ENCODE data around the gene TCP11L2. TPM values are rescaled to one million over a fixed set of nuclear protein-coding genes. Genes with fewer than 3 reads are reported as not detected.
A peak's percentile ranks its signal among the peaks of the same experiment; 100 is the strongest.

TCP11L2 gene
- total and polyA plus RNA-seq, 4 donors, result 2.5 to 98.1 (median 5.9) TPM

GRCh38 chr12:106301611-106302321 is 767 bp upstream of the TCP11L2 start:
- Histone ChIP-seq H3K36me3 (ENCODE audit: control insufficient read depth in 4 of 4, insufficient read depth in 3 of 4, low read depth in 1 of 4, low read length in 3 of 4) (no peaks in the 10 kb centered on the region), H3K9me3 (ENCODE audit: control insufficient read depth in 4 of 4, low read length in 3 of 4) (no peaks in the 10 kb centered on the region), H3K27ac (ENCODE audit: low read depth in 1 of 2, low read length in 2 of 2) (peak overlapping the region; percentile 36 to 60), H3K4me3 (ENCODE audit: low read depth in 1 of 3, low read length in 3 of 3) (peak overlapping the region; percentile 75 to 84 (median 76)), H3K9ac (ENCODE audit: low read depth in 1 of 2, low read length in 2 of 2) (peak overlapping the region in 1 of 2 donors; percentile 43), H3K4me1 (ENCODE audit: control insufficient read depth in 4 of 4, insufficient read depth in 4 of 4, low read length in 3 of 4) (peaks cover 2 to 10% (median 5%) of the 10 kb centered on the region in 4 donors), H3K27me3 (ENCODE audit: control insufficient read depth in 4 of 4, insufficient read depth in 4 of 4, low read length in 3 of 4) (no peaks in the 10 kb centered on the region)
- TF ChIP-seq ATF3 (IDR thresholded peaks at IDR 0.05), result no peak
- no peak for TF ChIP-seq YY1 (IDR thresholded peaks at IDR 0.05)
- no peak for TF ChIP-seq GABPA (IDR thresholded peaks at IDR 0.05 in 1 of 2, conservative IDR thresholded peaks at IDR 0.05 in 1 of 2)
- no peak for TF ChIP-seq ZBTB33 (IDR thresholded peaks at IDR 0.05)
- TF ChIP-seq SP1 (IDR thresholded peaks at IDR 0.05), result no peak
- TF ChIP-seq JUND (IDR thresholded peaks at IDR 0.05), result no peak
- TF ChIP-seq HNF4G (IDR thresholded peaks at IDR 0.05), result no peak
- no peak for TF ChIP-seq FOXA2 (IDR thresholded peaks at IDR 0.05)
- no peak for TF ChIP-seq HNF4A (conservative IDR thresholded peaks at IDR 0.05)
- DNase-seq (ENCODE audit: low spot score), result peak; percentile 84
- WGBS, result 6% methylated on average over 32 of the region's 32 CpGs

- WGBS, result 6% methylated on average over 28 of the region's 28 CpGs
- Histone ChIP-seq H3K27ac (ENCODE audit: low read depth in 1 of 2, low read length in 2 of 2) (peak overlapping the region; percentile 87 to 97), H3K9me3 (ENCODE audit: control insufficient read depth in 4 of 4, low read length in 3 of 4) (no peaks in the 10 kb centered on the region), H3K4me1 (ENCODE audit: control insufficient read depth in 4 of 4, insufficient read depth in 4 of 4, low read length in 3 of 4) (peaks cover 2 to 10% (median 5%) of the 10 kb centered on the region in 4 donors), H3K36me3 (ENCODE audit: control insufficient read depth in 4 of 4, insufficient read depth in 3 of 4, low read depth in 1 of 4, low read length in 3 of 4) (no peaks in the 10 kb centered on the region), H3K4me3 (ENCODE audit: low read depth in 1 of 3, low read length in 3 of 3) (peak overlapping the region; percentile 79 to 94 (median 84)), H3K27me3 (ENCODE audit: control insufficient read depth in 4 of 4, insufficient read depth in 4 of 4, low read length in 3 of 4) (no peaks in the 10 kb centered on the region), H3K9ac (ENCODE audit: low read depth in 1 of 2, low read length in 2 of 2) (peak overlapping the region; percentile 88)
- TF ChIP-seq SP1 (IDR thresholded peaks at IDR 0.05) (peak; percentile 21), RXRA (IDR thresholded peaks at IDR 0.05) (peak in 1 of 2 donors; percentile 16), JUND (IDR thresholded peaks at IDR 0.05) (no peak), RAD21 (IDR thresholded peaks at IDR 0.05) (peak in 1 of 2 donors; percentile 47)
- DNase-seq (ENCODE audit: low spot score), result peak; percentile 81
Observed at GRCh38 chr12:106303202-106303820, 778 bp downstream of the TCP11L2 start.

- no peaks in the 10 kb centered on the region for H3K27me3 ChIP-seq (ENCODE audit: control insufficient read depth in 4 of 4, insufficient read depth in 4 of 4, low read length in 3 of 4)
- 69% methylated on average over 5 of the region's 5 CpGs for WGBS
- H3K36me3 ChIP-seq (ENCODE audit: control insufficient read depth in 4 of 4, insufficient read depth in 3 of 4, low read depth in 1 of 4, low read length in 3 of 4), result no peaks in the 10 kb centered on the region
- peak overlapping the region in 1 of 2 donors; percentile 88 for H3K9ac ChIP-seq (ENCODE audit: low read depth in 1 of 2, low read length in 2 of 2)
- H3K4me1 ChIP-seq (ENCODE audit: control insufficient read depth in 4 of 4, insufficient read depth in 4 of 4, low read length in 3 of 4), result peaks cover 2 to 10% (median 5%) of the 10 kb centered on the region in 4 donors
- DNase-seq (ENCODE audit: low spot score), result no peak
- H3K27ac ChIP-seq (ENCODE audit: low read depth in 1 of 2, low read length in 2 of 2), result peak overlapping the region in 1 of 2 donors; percentile 97
- no peaks in the 10 kb centered on the region for H3K9me3 ChIP-seq (ENCODE audit: control insufficient read depth in 4 of 4, low read length in 3 of 4)
- no peak for TF ChIP-seq ATF3 (IDR thresholded peaks at IDR 0.05)
- no peak for TF ChIP-seq SP1 (IDR thresholded peaks at IDR 0.05)
- TF ChIP-seq ZBTB33 (IDR thresholded peaks at IDR 0.05), result no peak
- no peak for TF ChIP-seq YY1 (IDR thresholded peaks at IDR 0.05)
- no peak for TF ChIP-seq FOXA2 (IDR thresholded peaks at IDR 0.05)
- TF ChIP-seq REST (IDR thresholded peaks at IDR 0.05), result no peak
- no peak for TF ChIP-seq NR2F2 (IDR thresholded peaks at IDR 0.05)
- TF ChIP-seq HNF4A (conservative IDR thresholded peaks at IDR 0.05), result no peak
- no peak for TF ChIP-seq GABPA (IDR thresholded peaks at IDR 0.05 in 1 of 2, conservative IDR thresholded peaks at IDR 0.05 in 1 of 2)
- no peak for TF ChIP-seq MAX (IDR thresholded peaks at IDR 0.05)
- peak overlapping the region in 1 of 3 donors; percentile 79 for H3K4me3 ChIP-seq (ENCODE audit: low read depth in 1 of 3, low read length in 3 of 3)
Observed at GRCh38 chr12:106304001-106304421, 1.5 kb downstream of the TCP11L2 start.

Measured in liver (tissue), 9 donors.